Type B pancreatic cell (in vitro differentiated cells): ENCODE results near the gene ARHGAP6. TPM values are rescaled to one million over a fixed set of nuclear protein-coding genes. Genes with fewer than 3 reads are reported as not detected.

Experiments used
- DNase-seq: peaks from one replicate; pipeline ENCODE4 v3.0.0; 2021; ENCODE audit warnings: mixed read lengths; ENCODE audit not compliant: unreplicated experiment; ENCODE audit errors: extremely low spot score
- H3K27ac Mint-ChIP-seq: 2 replicates; pipeline ENCODE4 v1.8.0; 2021; ENCODE audit warnings: mild to moderate bottlenecking, mixed read lengths
- H3K27me3 Mint-ChIP-seq: 2 replicates; pipeline ENCODE4 v1.8.0; 2021; ENCODE audit warnings: mixed read lengths
- H3K36me3 Mint-ChIP-seq: 2 replicates; pipeline ENCODE4 v1.8.0; 2021; ENCODE audit warnings: mixed read lengths
- H3K4me1 Mint-ChIP-seq: one replicate; pipeline ENCODE4 v1.8.0; 2021; ENCODE audit warnings: mixed read lengths; ENCODE audit not compliant: unreplicated experiment
- H3K4me3 Mint-ChIP-seq: 2 replicates; pipeline ENCODE4 v1.8.0; 2021; ENCODE audit warnings: mild to moderate bottlenecking, mixed read lengths
- H3K9me3 Mint-ChIP-seq: 2 replicates; pipeline ENCODE4 v1.8.0; 2021; ENCODE audit warnings: mixed read lengths
- total RNA-seq: library from RNA; stranded (reverse); gene quantifications from 2 replicates; pipeline ENCODE4 v1.2.1, GENCODE V29; 2021; ENCODE audit warnings: low replicate concordance
- TF ChIP-seq, protein P1 (sequence below): fragments of 200-600 bp; sonication (generic); conservative IDR thresholded peaks from 2 replicates; pipeline ENCODE4 v1.5.0; 2021; ENCODE audit warnings: antibody characterized with exemption, mild to moderate bottlenecking

Gene ARHGAP6
- total RNA-seq, 1 donor from 2014 or later: 10.1 TPM

DNA sequence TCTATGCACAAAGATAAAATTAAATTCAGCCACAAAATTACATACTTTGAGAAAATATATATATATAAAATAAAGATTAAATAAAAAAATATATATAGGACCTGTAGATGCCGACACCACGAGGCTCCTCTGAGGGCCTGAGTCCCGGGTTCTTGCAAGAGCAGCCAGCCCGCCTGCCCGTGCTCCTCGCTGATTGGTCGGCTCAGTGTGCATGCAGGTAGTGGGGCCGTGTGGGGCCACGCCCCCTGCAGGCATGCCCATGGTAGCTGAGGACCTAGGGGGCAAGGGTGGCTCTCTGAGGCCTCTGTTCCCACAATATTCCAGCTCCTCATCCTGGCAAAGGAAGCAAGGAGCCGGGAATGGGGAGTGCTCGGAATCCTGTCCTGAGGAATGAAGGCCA, 453.0 kb downstream of the ARHGAP6 start:
- H3K4me1 Mint-ChIP-seq: no peaks in the 10 kb centered on the region
- H3K9me3 Mint-ChIP-seq: peaks cover 5% of the 10 kb centered on the region
- H3K4me3 Mint-ChIP-seq: no peak overlapping the region
- TF ChIP-seq, protein P1, sequence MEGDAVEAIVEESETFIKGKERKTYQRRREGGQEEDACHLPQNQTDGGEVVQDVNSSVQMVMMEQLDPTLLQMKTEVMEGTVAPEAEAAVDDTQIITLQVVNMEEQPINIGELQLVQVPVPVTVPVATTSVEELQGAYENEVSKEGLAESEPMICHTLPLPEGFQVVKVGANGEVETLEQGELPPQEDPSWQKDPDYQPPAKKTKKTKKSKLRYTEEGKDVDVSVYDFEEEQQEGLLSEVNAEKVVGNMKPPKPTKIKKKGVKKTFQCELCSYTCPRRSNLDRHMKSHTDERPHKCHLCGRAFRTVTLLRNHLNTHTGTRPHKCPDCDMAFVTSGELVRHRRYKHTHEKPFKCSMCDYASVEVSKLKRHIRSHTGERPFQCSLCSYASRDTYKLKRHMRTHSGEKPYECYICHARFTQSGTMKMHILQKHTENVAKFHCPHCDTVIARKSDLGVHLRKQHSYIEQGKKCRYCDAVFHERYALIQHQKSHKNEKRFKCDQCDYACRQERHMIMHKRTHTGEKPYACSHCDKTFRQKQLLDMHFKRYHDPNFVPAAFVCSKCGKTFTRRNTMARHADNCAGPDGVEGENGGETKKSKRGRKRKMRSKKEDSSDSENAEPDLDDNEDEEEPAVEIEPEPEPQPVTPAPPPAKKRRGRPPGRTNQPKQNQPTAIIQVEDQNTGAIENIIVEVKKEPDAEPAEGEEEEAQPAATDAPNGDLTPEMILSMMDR: no peak
- H3K27ac Mint-ChIP-seq: no peak overlapping the region
- no peaks in the 10 kb centered on the region for H3K27me3 Mint-ChIP-seq
- H3K36me3 Mint-ChIP-seq: peaks cover 3% of the 10 kb centered on the region
- DNase-seq: no peak

DNA sequence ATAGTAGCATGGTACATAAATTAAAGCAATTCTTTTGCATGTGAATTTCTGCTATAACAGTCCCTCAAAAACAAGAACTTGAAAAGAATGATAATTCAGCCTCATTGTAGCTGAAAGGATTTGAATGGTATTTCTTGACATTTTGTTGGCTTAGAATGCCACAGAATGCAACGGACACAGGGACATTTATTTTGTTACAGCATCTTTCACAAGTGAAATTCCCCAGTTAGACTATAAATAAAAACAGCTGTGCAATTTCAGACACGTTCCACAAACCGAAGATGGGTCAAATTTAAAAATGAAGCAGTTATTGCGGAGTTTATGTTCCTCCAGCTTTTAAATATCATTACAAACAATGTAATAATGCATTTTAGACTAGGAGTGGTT, 455.3 kb downstream of the ARHGAP6 start:
- H3K27me3 Mint-ChIP-seq: no peaks in the 10 kb centered on the region
- H3K4me1 Mint-ChIP-seq: no peaks in the 10 kb centered on the region

DNA sequence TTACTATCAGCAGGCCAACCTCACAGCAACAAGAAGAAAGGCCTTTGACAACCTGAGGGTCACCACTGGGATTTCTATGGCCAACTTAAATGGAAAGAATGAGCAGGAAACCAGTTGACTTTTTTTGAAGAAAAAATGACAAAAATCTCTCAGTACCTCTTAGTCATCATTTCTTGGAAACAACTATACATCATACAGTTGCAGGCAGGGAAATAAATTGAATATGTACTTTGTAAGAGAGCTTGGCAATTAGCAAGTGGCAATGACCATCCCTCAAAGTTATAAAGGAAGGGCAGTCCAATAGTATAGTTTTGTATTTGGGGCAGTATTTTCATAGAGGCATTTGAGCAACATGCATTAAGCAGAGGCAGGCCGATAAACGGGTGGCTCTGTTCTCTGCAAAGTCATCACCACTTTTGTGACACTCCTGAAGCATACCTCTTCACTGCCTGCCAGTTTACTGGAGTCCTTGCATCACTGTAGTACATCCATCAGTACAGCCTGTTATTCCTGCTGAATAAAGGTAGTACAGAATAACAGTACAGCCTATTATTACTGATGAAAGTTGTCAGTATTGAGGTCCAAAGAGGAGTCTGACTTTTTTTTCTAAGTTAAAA, 455.8 kb downstream of the ARHGAP6 start:
- no peaks in the 10 kb centered on the region for H3K4me1 Mint-ChIP-seq
- H3K27me3 Mint-ChIP-seq: no peaks in the 10 kb centered on the region
- no peak overlapping the region for H3K27ac Mint-ChIP-seq
- DNase-seq: no peak
- H3K9me3 Mint-ChIP-seq: peaks cover 5% of the 10 kb centered on the region
- H3K36me3 Mint-ChIP-seq: no peaks in the 10 kb centered on the region
- TF ChIP-seq, protein P1: no peak
- H3K4me3 Mint-ChIP-seq: no peak overlapping the region

More for the DNA sequence above, 455.3 kb downstream of the ARHGAP6 start:
- TF ChIP-seq, protein P1: no peak
- Mint-ChIP-seq H3K9me3 (peaks cover 5% of the 10 kb centered on the region), H3K36me3 (no peaks in the 10 kb centered on the region), H3K4me3 (no peak overlapping the region), H3K27ac (no peak overlapping the region)
- no peak for DNase-seq

DNA sequence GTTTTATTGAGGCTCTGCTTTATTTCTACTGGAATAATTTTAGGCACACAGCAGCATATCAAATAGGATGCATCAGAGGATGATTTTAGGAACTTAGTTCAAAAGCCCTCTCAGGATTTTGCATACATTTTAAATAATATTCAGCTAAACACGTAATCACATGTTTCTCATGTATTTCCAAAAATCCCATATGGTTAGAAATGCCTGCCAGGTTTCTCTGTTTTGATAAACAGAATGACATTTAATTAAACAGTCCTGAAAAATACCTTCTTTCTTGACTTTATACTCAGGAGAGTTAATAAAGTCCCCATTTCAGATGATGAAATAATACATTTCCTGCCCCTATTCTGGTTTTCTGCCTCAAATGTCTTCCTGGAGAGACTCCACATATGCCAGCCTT, 459.0 kb downstream of the ARHGAP6 start:
- no peak overlapping the region for H3K4me3 Mint-ChIP-seq
- H3K4me1 Mint-ChIP-seq: no peaks in the 10 kb centered on the region
- TF ChIP-seq, protein P1: no peak
- no peak for DNase-seq
- no peaks in the 10 kb centered on the region for H3K27me3 Mint-ChIP-seq
- no peak overlapping the region for H3K27ac Mint-ChIP-seq
- H3K9me3 Mint-ChIP-seq: no peaks in the 10 kb centered on the region
- no peaks in the 10 kb centered on the region for H3K36me3 Mint-ChIP-seq

DNA sequence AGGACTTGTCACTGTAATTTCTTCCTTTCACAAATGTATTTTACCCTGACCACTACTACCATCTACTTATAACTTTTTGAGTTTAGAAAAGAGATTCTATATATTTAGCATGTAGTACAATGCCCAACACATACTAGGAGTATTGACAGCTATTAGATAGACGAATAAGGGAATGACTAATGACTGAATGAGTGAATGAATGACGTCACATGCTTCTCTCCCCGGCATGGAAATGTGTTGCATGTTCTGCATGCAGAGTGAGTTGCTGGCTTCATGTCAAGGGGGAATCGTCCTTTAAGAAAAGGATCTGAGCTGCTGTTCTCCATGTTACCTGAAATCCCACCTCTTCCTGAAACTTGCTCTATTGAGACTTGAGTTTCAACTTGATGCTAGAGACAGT, 459.9 kb downstream of the ARHGAP6 start:
- H3K36me3 Mint-ChIP-seq: no peaks in the 10 kb centered on the region
- no peaks in the 10 kb centered on the region for H3K4me1 Mint-ChIP-seq
- H3K27ac Mint-ChIP-seq: no peak overlapping the region
- no peak overlapping the region for H3K4me3 Mint-ChIP-seq
- no peak for DNase-seq
- H3K27me3 Mint-ChIP-seq: no peaks in the 10 kb centered on the region
- no peaks in the 10 kb centered on the region for H3K9me3 Mint-ChIP-seq
- TF ChIP-seq, protein P1: no peak

DNA sequence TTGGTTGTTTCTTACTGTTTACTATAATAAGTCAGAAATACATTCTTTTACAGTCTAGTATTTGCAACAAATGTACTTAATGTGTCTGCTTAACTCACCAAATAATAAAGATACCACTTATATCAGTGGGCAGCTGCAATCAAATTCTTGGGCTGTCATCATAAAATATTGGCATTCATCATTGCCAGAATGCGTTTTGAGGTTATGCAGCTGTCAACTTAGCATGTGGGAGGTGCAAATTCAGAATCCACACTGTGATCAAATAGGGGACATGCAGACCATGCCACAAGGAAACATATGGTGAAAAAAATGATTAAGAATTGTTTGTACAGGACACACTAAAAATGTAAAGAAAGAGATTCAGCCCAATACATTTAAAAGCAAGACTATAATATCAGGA, 468.0 kb downstream of the ARHGAP6 start:
- H3K27ac Mint-ChIP-seq: no peak overlapping the region

More for the DNA sequence above, 468.0 kb downstream of the ARHGAP6 start:
- Mint-ChIP-seq H3K9me3 (no peaks in the 10 kb centered on the region), H3K27me3 (no peaks in the 10 kb centered on the region), H3K4me1 (no peaks in the 10 kb centered on the region), H3K4me3 (no peak overlapping the region), H3K36me3 (no peaks in the 10 kb centered on the region)
- TF ChIP-seq, protein P1: no peak
- no peak for DNase-seq
